CD4-positive, alpha-beta T cell treated with Interleukin-21 for 1 hour (primary cell): ENCODE data around the gene ANO9.
"Not testable (repeated sequence)": the region's sequence is repeated elsewhere in the genome, so short reads cannot be mapped to it uniquely, and the experiment has no call there.

Source experiments
- DNase-seq: peaks from one replicate; pipeline ENCODE4 v3.0.0-alpha.2; 2020

ANO9 gene

DNA sequence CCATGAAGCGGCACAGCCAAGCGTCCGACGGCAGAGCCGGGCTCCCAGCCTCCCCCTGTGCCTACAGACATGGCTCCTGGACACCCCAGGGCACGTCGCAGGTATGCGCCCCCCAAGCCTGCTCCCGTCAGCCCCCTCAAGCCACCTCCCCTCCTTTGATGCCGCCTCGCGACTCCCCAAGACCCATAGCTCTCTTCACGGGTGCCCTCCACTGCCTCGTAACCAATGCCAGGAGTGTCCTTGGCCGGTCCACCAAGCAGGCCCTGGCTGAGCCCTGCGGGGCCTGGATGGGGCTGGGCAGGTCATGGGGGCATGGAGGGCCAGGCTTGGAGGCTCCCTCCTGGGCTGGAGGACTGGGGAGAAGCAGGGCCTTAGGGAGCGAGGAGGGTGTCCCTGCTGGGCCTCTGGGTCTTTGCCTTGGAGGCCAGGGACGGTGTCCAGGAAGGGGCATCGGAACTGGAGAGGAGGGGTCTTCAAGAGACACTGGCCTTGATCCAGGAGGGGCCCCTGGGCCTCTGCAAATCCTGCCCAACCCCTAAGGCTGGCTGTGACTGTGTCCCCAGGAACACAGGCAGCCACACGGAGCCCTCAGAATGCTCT lies 9.2 kb downstream of the ANO9 start:
- no peak for DNase-seq

DNA sequence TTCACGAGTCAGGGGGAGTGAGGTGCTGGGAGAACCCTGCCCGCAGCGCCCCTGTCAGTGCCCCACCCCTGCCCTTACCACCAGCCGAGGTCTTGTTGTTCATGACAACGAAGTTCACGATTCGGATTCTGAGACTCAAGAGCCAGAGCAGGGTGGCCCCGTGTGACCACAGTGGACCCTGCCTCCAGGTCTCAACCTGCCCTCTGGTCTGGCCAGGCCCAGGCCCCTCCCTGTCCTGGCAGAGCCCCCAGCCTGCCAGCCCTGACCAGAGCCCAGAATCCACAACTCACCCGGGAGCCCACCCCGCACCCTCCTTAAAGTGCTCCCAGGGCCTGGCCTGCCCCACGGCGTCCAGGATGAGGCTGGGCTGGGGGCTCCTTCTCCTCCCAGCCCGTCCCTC lies 9.9 kb downstream of the ANO9 start:
- DNase-seq, result no peak

DNA sequence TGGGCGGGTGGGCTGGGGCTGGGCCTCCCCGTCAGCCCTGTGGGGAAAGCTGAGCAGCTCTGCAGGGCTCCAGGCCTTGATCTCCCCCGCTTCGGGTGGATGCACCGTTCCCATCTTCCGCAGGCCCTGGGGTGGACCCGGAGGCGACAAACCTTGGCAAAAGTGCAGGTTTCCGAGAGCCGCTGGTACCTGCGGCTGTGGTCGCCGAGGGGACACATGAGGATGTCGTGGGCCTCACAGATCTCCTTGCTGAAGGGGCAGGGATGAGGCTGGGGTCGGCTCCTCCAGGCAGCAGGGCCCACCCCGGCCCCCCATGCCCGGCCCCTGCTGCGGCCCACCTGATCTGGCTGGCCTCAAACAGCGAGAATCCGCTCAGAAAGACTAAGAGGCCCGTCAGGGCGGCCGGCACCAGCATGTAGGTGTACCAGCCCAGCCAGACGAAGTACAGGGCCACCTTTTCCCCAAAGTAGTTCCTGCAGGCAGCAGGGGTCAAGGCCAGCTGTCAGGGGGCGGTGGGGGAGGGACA lies 11.8 kb downstream of the ANO9 start:
- DNase-seq, result no peak

DNA sequence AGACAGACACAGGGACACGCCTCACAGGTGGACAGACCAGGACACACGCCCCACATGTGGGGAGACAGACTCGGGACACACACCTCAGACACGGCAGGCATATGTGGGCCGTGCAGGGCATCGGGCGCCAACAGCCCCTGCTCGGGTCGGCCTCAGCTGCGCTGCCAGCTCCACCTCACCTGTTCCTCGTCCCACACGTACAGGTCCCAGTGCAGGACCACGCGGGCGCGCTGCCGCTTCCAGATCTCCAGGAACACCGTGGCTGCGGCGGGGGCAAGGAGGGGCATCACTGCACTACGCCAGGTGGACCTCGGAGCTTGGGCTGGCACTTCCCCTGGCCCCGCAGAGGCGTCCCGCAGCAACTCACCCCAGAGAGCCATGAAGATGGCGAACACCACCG lies 12.4 kb downstream of the ANO9 start:
- DNase-seq, result no peak

GRCh38 chr11:428295-428694 lies 13.5 kb downstream of the ANO9 start:
- no peak for DNase-seq

- DNase-seq, result no peak
Measured at GRCh38 chr11:426851-427250, 15.0 kb downstream of the ANO9 start.

DNA sequence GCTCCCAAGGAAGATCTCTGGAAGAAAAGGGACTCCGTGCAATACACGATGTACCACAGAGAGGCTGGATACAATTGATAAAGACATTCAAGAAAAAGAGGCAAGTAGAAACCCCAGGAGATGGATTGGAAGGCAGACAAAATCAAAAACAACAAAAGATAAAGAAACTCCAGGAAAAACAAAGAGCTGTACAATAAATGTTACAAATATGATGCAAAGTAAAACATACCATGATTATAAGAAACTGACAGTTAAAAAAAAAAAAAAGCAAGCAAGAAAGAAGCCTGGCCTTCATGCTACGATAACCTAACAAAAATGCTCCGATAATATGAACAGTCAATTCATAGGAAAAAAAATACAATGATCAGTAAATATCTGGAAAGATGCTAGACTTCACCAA lies 16.5 kb downstream of the ANO9 start:
- no peak for DNase-seq

DNA sequence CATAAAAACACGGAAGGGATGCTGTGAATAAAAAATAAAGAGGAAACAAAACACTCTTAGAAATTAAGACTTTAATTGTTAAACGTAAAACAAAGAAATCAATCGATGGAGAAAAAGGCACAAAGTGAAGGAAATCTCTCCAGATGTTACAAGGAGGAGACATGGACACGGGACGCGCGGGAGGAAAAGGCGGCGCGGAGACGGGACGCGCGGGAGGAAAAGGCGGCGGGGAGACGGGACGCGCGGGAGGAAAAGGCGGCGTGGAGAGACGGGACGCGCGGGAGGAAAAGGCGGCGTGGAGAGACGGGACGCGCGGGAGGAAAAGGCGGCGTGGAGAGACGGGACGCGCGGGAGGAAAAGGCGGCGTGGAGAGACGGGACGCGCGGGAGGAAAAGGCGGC lies 17.0 kb downstream of the ANO9 start:
- not testable (repeated sequence) for DNase-seq

DNA sequence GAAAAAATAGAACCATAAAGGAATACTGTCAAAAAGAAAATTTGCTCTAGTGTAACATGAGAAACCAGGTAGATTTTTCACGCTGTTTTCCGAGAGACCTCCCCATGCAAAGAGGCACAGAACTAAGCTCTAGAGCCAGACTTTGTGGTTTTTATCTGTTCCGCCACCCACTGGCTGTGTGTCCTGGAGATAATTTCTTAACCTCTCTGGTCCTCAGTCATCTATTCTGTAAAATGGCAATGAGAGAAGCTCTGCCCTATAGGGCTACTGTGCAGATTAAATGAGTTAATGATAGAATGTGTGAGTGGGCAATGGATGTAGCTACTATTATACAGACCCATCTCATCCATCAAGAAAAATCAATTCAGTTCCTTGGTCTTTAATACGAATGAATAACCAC lies 17.6 kb downstream of the ANO9 start:
- no peak for DNase-seq

GRCh38 chr11:422249-422656 lies 19.6 kb downstream of the ANO9 start:
- no peak for DNase-seq

GRCh38 chr11:420911-421321 lies 20.9 kb downstream of the ANO9 start:
- no peak for DNase-seq

DNA sequence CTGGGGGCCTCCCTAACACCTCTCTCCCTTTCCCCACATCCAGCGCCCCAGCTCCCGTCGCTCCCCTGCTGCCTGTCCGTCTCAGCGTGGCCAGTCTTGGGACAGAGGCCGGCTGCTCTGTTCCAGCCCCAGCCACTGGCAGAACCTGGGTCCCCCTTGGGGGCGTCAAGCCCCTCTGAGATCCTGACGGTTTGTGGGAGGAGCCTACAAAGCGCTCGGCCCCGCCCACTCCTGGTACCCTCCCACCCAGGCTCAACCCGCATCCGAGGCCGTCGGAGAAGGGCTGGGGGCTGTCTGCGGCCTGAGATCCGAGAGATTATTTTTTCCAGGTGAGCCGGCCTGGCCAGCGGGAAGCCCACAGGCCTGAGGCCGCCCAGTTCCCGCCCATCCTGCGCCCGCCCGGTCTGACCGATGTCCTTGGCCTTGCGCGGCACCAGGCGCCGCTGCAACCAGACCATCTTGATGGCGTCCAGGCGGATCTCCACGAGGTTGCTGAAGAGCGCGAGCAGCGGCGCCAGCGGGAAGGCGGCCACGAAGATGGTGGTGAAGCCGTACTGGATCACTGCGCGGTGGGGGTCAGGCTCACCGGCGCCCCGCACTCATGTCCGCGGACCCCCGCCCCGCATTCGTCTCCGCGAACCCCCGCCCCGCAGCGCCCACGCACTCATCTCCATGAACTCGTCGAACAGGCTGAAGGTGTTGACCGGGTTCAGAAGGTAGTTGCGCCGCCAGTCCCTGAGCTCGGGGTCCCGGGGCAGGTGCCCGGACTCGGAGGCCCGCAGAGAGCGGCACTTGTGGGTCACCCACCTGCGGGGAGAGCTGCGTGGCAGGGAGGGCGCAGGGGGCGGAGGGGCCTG lies 21.5 kb downstream of the ANO9 start:
- DNase-seq, result no peak

GRCh38 chr11:419248-420005 lies 22.4 kb downstream of the ANO9 start:
- DNase-seq, result no peak

DNA sequence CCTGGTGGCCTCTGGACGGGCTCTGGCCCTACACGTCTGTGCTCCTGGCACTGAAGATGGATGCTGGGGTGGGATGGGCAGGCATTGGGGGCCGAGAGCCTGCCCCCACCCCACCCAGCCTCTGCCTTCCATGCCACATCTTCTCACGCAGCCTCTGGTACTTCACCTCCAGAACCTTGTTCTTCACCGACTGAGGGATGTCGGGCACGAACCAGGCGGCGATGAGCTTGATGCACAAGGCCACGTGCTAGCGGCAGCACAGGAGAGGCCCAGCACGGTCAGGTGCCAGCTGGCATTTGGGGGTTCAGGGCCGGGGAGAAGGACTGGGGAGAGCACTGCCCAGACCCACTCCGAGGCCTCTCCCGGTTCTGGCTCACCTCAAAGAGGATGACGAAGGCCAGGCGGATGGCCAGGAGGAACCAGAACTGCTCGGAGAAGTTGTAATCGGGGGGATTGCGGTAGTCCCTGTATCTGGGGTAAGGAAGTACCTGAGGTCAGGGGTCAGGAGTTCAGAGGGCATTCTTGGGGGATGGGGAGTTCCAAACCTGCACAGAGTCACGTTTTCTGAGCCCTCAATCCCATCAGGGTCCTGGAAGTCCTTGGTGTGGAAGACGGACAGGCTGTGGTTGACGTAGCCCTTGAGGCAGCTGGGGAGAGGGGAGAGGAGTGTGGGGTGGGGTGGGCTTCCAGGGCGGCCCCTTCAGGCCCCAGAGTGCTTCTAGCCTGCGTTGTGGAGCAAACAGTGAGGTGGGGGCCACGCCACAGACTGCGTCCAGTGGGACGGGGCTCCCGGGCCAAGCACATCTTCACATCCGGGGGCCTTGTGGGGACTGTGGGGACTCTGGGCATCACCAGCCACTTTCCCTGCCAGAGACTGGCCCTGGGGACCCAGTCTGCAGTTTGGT lies 23.2 kb downstream of the ANO9 start:
- no peak for DNase-seq

- no peak for DNase-seq
Measured at GRCh38 chr11:417652-418342, 24.0 kb downstream of the ANO9 start.

DNA sequence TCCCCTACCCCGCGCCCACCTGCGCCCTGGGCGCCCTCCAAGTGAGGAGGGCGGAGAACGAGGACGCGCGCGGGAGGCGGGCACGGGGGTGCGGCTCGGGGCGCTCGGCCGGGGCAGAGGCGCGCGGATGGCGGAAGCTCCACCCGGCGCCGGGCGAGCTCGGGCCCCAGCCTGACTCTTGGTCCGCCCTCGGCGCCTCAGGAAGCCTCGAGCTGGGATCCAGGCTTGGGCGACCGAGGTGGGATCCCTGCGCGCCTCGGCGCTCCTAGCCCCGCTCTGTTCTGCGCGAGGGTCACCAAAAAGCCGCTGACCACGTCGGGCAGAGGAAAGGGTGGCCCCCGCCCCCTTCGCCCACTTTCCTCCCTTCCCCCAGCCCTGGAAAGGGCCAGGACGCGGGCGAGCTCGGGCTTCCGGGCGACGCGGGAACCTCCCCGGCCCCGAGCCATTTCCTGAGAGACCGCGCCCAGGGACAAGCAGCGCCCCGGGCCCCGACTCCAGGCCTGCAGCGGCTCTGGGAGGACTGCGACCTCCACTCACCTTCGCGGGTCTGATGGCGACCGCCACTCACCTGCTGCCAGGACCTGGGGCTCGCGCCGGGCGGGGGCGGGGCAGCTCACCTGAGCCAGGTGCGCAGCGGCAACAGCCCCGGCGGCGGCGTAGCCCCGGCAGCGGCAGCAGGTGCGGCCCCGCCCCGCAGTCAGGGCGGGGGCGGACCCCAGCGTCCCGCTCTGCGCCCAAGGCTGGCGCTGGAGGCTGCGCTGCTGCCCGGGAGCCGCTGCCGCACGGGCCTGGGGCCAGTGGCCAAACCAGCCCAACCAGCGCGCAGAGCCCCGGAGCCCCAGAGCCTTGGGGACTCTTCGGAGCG lies 24.8 kb downstream of the ANO9 start:
- peak; percentile 47 for DNase-seq

- DNase-seq, result no peak
Measured at GRCh38 chr11:416051-416756, 25.6 kb downstream of the ANO9 start.

- DNase-seq, result no peak
Measured at GRCh38 chr11:415640-416041, 26.2 kb downstream of the ANO9 start.

DNA sequence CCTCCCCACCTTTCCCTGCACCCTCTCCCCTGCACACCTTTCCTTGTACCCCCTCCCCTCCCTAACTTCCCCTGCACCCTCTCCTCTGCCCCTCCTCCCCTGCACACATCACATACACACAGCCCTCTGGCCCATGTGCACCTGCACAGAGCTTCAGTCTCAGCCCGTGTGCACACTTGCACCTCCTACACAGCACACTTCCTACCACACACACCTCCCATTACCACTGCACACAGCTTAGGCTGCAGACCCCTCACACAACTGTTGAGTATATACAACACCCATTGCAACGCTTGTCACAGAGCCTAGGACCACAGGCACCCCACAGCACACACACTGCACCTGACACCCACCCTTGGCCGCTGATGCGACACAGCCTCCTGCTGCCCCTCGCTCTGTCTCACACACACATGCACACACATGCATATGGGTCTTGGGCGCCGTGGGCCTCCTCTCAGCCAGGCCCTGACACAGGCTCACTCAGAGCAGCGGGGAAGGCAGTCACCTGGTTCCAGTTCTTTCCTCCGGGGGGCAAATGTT lies 27.4 kb downstream of the ANO9 start:
- no peak for DNase-seq
